Measurements from ENCODE around the gene MED12L. TPM values are rescaled to one million over a fixed set of nuclear protein-coding genes. Genes with fewer than 3 reads are reported as not detected.

Gene MED12L
- total RNA-seq, 2 donors from 2014 or later, result 15.5 to 28.9 TPM

DNA sequence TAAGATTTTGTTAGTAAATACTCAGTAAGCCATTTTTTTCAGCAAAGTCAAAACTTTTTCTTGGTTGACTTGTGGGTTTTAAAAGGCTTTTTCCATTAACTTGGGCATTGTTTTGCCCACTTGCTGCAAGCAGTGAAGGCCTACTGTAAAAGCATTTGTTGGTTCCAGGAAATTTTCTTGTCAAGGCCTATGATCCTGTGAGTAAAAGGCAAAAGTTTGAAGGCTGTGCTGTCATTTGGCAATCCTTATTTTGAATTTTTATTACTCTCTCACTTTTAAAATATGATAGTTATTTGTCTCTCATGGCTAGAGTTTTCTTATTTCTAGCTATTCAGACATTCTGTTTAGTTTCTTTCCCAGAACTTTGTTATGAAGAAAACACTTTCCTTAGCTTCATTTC is 286.1 kb downstream of the MED12L start:
- Histone ChIP-seq H3K27me3 (ENCODE audit: control insufficient read depth, insufficient read depth, low read length, poor library complexity, severe bottlenecking) (no peaks in the 10 kb centered on the region), H3K9me3 (ENCODE audit: control insufficient read depth, low read length) (no peaks in the 10 kb centered on the region), H3K9ac (ENCODE audit: extremely low read depth, low read length, poor library complexity, severe bottlenecking) (no peak overlapping the region)

GRCh38 chr3:151372063-151372820 is 286.8 kb downstream of the MED12L start:
- H3K36me3 ChIP-seq (ENCODE audit: control insufficient read depth, insufficient read depth, low read length), result peaks cover 20% of the 10 kb centered on the region
- H3K27me3 ChIP-seq (ENCODE audit: control insufficient read depth, insufficient read depth, low read length, poor library complexity, severe bottlenecking), result no peaks in the 10 kb centered on the region
- Mint-ChIP-seq H3K36me3 (ENCODE audit: low read depth) (peaks cover 7% of the 10 kb centered on the region), H3K9me3 (no peaks in the 10 kb centered on the region), H3K27ac (no peak overlapping the region), H3K27me3 (ENCODE audit: insufficient read depth) (no peaks in the 10 kb centered on the region), H3K4me3 (no peak overlapping the region), H3K4me1 (peaks cover 4% of the 10 kb centered on the region)
- TF ChIP-seq CTCF (conservative IDR thresholded peaks at IDR 0.05), result no peak
- WGBS, 2 experiments (ENCODE audit: insufficient coverage in 1 of 2, insufficient read length in 1 of 2), result 78 to 86% methylated on average over 4 of the region's 4 CpGs
- no peak for DNase-seq
- no peaks in the 10 kb centered on the region for H3K9me3 ChIP-seq (ENCODE audit: control insufficient read depth, low read length)
- no peak overlapping the region for H3K4me3 ChIP-seq (ENCODE audit: low read length)
- no peak overlapping the region for H3K27ac ChIP-seq (ENCODE audit: low read depth, low read length)
- peaks cover 1% of the 10 kb centered on the region for H3K4me1 ChIP-seq (ENCODE audit: control insufficient read depth, insufficient read depth, low read length)
- H3K9ac ChIP-seq (ENCODE audit: extremely low read depth, low read length, poor library complexity, severe bottlenecking), result no peak overlapping the region

More for the DNA sequence above, 286.1 kb downstream of the MED12L start:
- Mint-ChIP-seq H3K36me3 (ENCODE audit: low read depth) (peaks cover 7% of the 10 kb centered on the region), H3K4me1 (peaks cover 7% of the 10 kb centered on the region), H3K4me3 (no peak overlapping the region), H3K27me3 (ENCODE audit: insufficient read depth) (no peaks in the 10 kb centered on the region), H3K27ac (no peak overlapping the region), H3K9me3 (no peaks in the 10 kb centered on the region)
- peaks cover 2% of the 10 kb centered on the region for H3K4me1 ChIP-seq (ENCODE audit: control insufficient read depth, insufficient read depth, low read length)
- no peak overlapping the region for H3K27ac ChIP-seq (ENCODE audit: low read depth, low read length)
- H3K4me3 ChIP-seq (ENCODE audit: low read length), result no peak overlapping the region
- peaks cover 20% of the 10 kb centered on the region for H3K36me3 ChIP-seq (ENCODE audit: control insufficient read depth, insufficient read depth, low read length)
- no peak for TF ChIP-seq CTCF (conservative IDR thresholded peaks at IDR 0.05)
- no peak for DNase-seq

DNA sequence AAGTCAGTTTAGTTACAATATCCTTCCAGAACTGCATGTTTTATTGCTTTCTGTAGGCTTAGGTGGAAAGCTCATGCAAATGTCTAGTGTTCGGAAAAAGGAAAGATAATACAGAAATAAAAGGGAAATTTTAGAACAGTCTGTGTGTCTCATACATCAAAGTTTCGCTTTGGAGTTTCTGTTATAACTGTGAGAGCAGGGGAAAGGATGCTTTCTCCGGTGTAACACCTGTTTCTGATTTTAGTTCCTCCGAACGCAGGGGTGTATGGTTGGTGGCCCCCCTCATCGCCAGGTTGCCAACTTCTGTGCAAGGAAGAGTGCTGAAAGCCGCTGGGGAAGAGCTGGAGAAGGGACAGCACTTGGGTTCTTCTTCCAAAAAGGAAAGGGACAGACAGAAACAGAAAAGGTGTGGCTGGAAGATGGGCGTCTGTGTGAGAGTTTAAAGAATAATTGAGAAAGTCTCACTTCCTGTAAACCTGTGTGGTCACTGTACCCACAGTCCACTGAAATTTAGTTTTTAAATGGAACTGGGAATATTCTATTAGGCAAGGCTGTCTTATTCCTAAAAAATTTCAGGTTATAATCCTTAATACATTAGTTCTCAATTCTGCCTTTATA is 292.4 kb downstream of the MED12L start:
- no peaks in the 10 kb centered on the region for H3K27me3 ChIP-seq (ENCODE audit: control insufficient read depth, insufficient read depth, low read length, poor library complexity, severe bottlenecking)
- Mint-ChIP-seq H3K27me3 (ENCODE audit: insufficient read depth) (no peaks in the 10 kb centered on the region), H3K9me3 (no peaks in the 10 kb centered on the region), H3K36me3 (ENCODE audit: low read depth) (peaks cover 2% of the 10 kb centered on the region), H3K27ac (no peak overlapping the region), H3K4me3 (no peak overlapping the region), H3K4me1 (no peaks in the 10 kb centered on the region)
- TF ChIP-seq CTCF (conservative IDR thresholded peaks at IDR 0.05), result no peak
- peaks cover 18% of the 10 kb centered on the region for H3K36me3 ChIP-seq (ENCODE audit: control insufficient read depth, insufficient read depth, low read length)
- H3K9me3 ChIP-seq (ENCODE audit: control insufficient read depth, low read length), result no peaks in the 10 kb centered on the region
- H3K9ac ChIP-seq (ENCODE audit: extremely low read depth, low read length, poor library complexity, severe bottlenecking), result no peak overlapping the region
- no peaks in the 10 kb centered on the region for H3K4me1 ChIP-seq (ENCODE audit: control insufficient read depth, insufficient read depth, low read length)
- H3K4me3 ChIP-seq (ENCODE audit: low read length), result no peak overlapping the region
- no peak for DNase-seq
- WGBS, 2 experiments (ENCODE audit: insufficient coverage in 1 of 2, insufficient read length in 1 of 2), result 89 to 100% methylated on average over 5 to 8 of the region's 8 CpGs
- no peak overlapping the region for H3K27ac ChIP-seq (ENCODE audit: low read depth, low read length)
